Kidney (tissue), 14 donors: ENCODE data around the gene CSTPP1. TPM values are rescaled to one million over a fixed set of nuclear protein-coding genes. Genes with fewer than 3 reads are reported as not detected.

Experiments
- DNase-seq, 5 donors: peaks; one replicate each; pipeline ENCODE4 v3.0.0-alpha.2; 2013 to 2020
- FAIRE-seq: peaks from 2 replicates; lab custom pipeline; 2012; peaks lifted over from hg19 to GRCh38; lab: Jason Lieb, UNC
- H3K27ac ChIP-seq, 2 donors: one replicate each; pipeline ENCODE4 v1.7.0; 2013; ENCODE audit warnings: low read depth in 2 of 2, low read length in 2 of 2, inconsistent platforms in 1 of 2
- H3K27me3 ChIP-seq: one replicate; pipeline ENCODE4 v1.7.1; 2013; ENCODE audit warnings: low read length, inconsistent platforms; ENCODE audit not compliant: control insufficient read depth, insufficient read depth
- H3K36me3 ChIP-seq, 3 donors: one replicate each; pipeline versions ENCODE4 v1.7.0 to v1.7.1; 2013; ENCODE audit warnings: low read length in 3 of 3, control low read depth in 1 of 3, inconsistent platforms in 1 of 3; ENCODE audit not compliant: insufficient read depth in 3 of 3, control insufficient read depth in 2 of 3
- H3K4me1 ChIP-seq, 3 donors: one replicate each; pipeline versions ENCODE4 v1.7.0 to v1.7.1; 2013; ENCODE audit warnings: low read length in 3 of 3, inconsistent platforms in 1 of 3, low read depth in 1 of 3; ENCODE audit not compliant: control insufficient read depth in 2 of 3, insufficient read depth in 2 of 3
- H3K4me3 ChIP-seq, 3 donors: one replicate each; pipeline versions ENCODE4 v1.7.0 to v1.8.1; 2013; ENCODE audit warnings: low read length in 3 of 3, control low read depth in 1 of 3, inconsistent platforms in 1 of 3
- H3K9ac ChIP-seq, 3 donors: one replicate each; pipeline versions ENCODE4 v1.7.0 to v1.7.1; 2013; ENCODE audit warnings: low read length in 3 of 3, control low read depth in 1 of 3, inconsistent platforms in 1 of 3
- H3K9me3 ChIP-seq, 3 donors: one replicate each; pipeline versions ENCODE4 v1.7.0 to v1.7.1; 2013; ENCODE audit warnings: low read length in 3 of 3, control low read depth in 1 of 3, inconsistent platforms in 1 of 3; ENCODE audit not compliant: control insufficient read depth in 2 of 3, insufficient read depth in 1 of 3
- intact Hi-C: fragments of 100-400 bp; cut with DNase I; formaldehyde crosslinking; loops from one replicate; pipeline ENCODE4 v1.11.1; 2022
- polyA plus RNA-seq: library from polyadenylated mRNA; stranded (reverse); fragments of 350-450 nt; fragmentation: Illumina TruSeq; extraction: RNeasy Lipid Tissue Mini Kit (QIAGEN cat#74804); gene quantifications from one replicate; pipeline ENCODE4 v1.2.3, GENCODE V29; 2014; ENCODE audit warnings: low read depth, low replicate concordance; ENCODE audit not compliant: insufficient read depth
- total RNA-seq: library from RNA; stranded (reverse); fragmentation: NEBNext Ultra II Directional; extraction: Animal tissue kit (Norgen Biotek cat#: 25700); gene quantifications from one replicate; pipeline ENCODE4 v1.2.1, GENCODE V29; 2021
- TF ChIP-seq, protein P1 (sequence below): IDR thresholded peaks from 3 replicates; pipeline ENCODE4 v1.5.1; 2012; ENCODE audit warnings: mild to moderate bottlenecking, moderate library complexity, borderline replicate concordance; ENCODE audit not compliant: insufficient read depth; ENCODE audit errors: extremely low read depth
- donor health status: control.
- donor health status: control.
- donor health status: control.
- donor health status: control.
- donor health status: control.
- donor health status: DM: yes; HTN: yes; CAD: no.
- donor health status: Normal renal cell carcinoma (clear cell type).

Gene CSTPP1
- total and polyA plus RNA-seq, 2 donors from 2014 or later = 37.4 to 50.3 TPM

DNA sequence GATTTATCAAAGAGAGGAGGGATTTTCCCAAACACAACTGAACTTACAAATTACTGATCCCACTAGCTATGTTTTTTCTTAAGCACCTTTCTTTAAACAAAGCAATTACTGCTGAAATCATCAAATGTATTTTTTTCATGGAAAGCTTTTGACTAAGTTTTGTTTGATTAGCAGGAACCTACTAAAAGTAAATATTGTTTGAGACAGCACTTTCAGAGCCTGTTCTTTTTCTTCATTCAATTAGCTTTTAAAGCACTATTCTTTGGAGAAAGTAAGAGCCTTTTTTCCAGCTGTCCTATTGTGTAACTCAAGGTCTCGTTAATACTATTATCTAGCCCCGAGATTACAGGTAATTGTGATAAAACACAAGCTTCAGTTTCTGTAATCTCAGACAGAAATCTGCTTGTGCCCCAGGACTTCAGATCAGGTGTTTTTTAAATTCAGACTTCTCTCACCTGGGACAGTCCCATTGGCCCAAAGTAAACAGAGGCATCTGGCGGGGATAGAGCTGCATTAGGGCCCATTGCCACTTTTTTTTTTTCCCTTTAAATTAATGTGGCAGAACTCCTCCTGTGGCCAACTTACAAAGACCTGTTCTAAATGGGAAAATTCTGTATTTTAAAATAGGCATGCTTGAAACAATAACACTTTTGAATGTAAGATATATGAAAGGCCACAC is 11.0 kb downstream of the CSTPP1 start:
- intact Hi-C loops = no loop called here
- H3K4me3 ChIP-seq = no peak overlapping the region
- FAIRE-seq = no peak
- DNase-seq = no peak
- no peaks in the 10 kb centered on the region for H3K27me3 ChIP-seq
- H3K9ac ChIP-seq = no peak overlapping the region
- H3K27ac ChIP-seq = no peak overlapping the region
- peaks cover 0 to 5% (median 0%) of the 10 kb centered on the region in 3 donors for H3K4me1 ChIP-seq
- no peaks in the 10 kb centered on the region for H3K9me3 ChIP-seq
- no peaks in the 10 kb centered on the region for H3K36me3 ChIP-seq
- TF ChIP-seq, protein P1, sequence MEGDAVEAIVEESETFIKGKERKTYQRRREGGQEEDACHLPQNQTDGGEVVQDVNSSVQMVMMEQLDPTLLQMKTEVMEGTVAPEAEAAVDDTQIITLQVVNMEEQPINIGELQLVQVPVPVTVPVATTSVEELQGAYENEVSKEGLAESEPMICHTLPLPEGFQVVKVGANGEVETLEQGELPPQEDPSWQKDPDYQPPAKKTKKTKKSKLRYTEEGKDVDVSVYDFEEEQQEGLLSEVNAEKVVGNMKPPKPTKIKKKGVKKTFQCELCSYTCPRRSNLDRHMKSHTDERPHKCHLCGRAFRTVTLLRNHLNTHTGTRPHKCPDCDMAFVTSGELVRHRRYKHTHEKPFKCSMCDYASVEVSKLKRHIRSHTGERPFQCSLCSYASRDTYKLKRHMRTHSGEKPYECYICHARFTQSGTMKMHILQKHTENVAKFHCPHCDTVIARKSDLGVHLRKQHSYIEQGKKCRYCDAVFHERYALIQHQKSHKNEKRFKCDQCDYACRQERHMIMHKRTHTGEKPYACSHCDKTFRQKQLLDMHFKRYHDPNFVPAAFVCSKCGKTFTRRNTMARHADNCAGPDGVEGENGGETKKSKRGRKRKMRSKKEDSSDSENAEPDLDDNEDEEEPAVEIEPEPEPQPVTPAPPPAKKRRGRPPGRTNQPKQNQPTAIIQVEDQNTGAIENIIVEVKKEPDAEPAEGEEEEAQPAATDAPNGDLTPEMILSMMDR = no peak

DNA sequence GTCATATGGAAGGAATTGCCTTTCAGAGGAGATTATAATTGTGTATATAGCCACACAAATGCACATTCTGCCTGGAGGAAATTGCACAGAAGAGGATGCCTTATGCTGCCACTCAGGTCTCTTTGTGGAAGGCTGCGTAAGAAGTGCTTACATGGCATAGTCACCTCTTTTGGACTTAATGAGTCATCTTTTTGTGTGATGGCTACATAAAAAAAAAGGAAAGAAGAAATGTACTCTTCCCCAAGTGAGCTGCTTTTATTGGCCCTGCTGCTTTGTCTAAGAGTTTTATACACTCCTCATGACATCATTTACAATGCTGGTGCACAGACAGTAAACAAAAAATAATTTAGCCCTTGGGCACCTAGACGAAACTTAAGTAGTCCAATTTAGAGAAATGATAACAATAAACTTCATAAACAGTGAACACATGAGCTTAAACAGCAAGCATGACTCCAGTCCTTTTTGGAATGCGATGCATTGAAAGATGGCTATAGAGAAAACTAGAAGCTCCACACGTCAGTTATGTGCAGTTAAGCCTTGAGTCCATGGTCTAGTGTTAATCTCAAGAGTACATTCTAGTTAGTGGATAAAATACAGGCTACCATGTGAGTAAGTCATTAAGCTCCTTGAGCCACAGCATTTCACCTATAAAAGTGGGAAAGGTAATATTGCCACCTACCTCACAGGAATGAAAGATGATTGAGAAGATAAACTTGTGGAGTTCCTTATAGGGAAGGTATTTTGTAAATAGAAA is 12.0 kb downstream of the CSTPP1 start:
- FAIRE-seq = no peak
- intact Hi-C loops = no loop called here
- TF ChIP-seq, protein P1 = no peak
- H3K27me3 ChIP-seq = no peaks in the 10 kb centered on the region
- no peak overlapping the region for H3K9ac ChIP-seq
- H3K36me3 ChIP-seq = no peaks in the 10 kb centered on the region
- no peaks in the 10 kb centered on the region for H3K9me3 ChIP-seq
- DNase-seq = no peak
- peaks cover 0 to 5% (median 0%) of the 10 kb centered on the region in 3 donors for H3K4me1 ChIP-seq
- H3K27ac ChIP-seq = no peak overlapping the region
- H3K4me3 ChIP-seq = no peak overlapping the region

DNA sequence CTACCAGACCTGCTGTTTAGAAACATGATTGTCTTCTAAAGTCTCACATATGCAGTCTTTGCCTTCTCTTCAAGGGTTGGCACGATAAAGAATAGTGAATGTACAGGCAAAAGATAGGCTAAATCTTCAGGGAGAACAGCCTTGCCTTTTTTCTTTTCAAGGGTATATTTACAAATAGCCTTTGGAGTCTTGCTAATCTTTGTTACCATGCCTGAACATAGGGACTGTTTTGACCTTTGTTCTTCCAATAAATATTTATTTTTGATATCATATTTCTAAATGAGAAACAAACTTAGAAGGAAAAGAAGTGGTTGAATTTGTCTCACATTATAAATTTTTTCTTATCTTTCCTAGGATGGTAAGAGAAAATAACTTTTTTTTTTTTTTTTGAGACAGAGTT is 12.7 kb downstream of the CSTPP1 start:
- Histone ChIP-seq H3K9me3 (no peaks in the 10 kb centered on the region), H3K36me3 (no peaks in the 10 kb centered on the region), H3K4me3 (no peak overlapping the region), H3K27me3 (no peaks in the 10 kb centered on the region), H3K27ac (no peak overlapping the region), H3K9ac (no peak overlapping the region), H3K4me1 (peaks cover 0 to 5% (median 0%) of the 10 kb centered on the region in 3 donors)
- intact Hi-C loops = no loop called here
- DNase-seq (no peak), FAIRE-seq (no peak)
- TF ChIP-seq, protein P1 = no peak
